ENCODE data around the gene FNDC11. TPM values are rescaled to one million over a fixed set of nuclear protein-coding genes. Genes with fewer than 3 reads are reported as not detected.

Gene FNDC11
- total RNA-seq, 2 donors from 2014 or later = 1.8 to 12.1 TPM

DNA sequence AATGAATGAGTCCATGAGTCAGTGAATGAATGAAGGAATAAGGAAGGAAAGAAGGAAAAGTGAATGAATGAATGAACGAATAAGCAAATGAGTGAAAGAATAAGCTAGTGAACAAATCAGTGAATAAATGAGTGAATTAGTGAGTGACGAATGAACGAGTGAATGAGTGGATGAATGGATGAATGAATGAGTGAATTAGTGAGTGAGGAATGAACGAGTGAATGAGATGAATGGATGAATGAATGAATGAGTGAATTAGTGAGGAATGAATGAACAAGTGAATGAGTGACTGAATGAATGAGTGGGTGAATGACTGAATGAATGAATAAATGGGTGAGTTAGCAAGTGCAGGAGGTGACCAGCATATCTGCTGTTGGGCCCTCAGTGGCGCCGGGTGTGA, 10.2 kb upstream of the FNDC11 start:
- Histone ChIP-seq H3K36me3 (no peaks in the 10 kb centered on the region), H3K4me1 (replicated peaks) (no peaks in the 10 kb centered on the region), H3K9me3 (no peaks in the 10 kb centered on the region), H3K27ac (no peak overlapping the region), H3K4me3 (no peak overlapping the region), H3K27me3 (replicated peaks; ENCODE audit: insufficient read depth) (no peaks in the 10 kb centered on the region)
- intact Hi-C loops (cut with DNase I) = no loop called here
- TF ChIP-seq POLR2AphosphoS5 (IDR thresholded peaks at IDR 0.05) (no peak), CTCF (IDR thresholded peaks at IDR 0.05) (no peak), POLR2A (IDR thresholded peaks at IDR 0.05) (no peak)
- 92% methylated on average over 6 of the region's 6 CpGs for WGBS
- DNase-seq (ENCODE audit: low spot score) = no peak

- H3K27me3 ChIP-seq (replicated peaks; ENCODE audit: insufficient read depth) = no peaks in the 10 kb centered on the region
- no peak overlapping the region for H3K4me3 ChIP-seq
- WGBS = 74% methylated on average over 26 of the region's 27 CpGs
- H3K27ac ChIP-seq = no peak overlapping the region
- TF ChIP-seq POLR2AphosphoS5 (IDR thresholded peaks at IDR 0.05) (no peak), CTCF (IDR thresholded peaks at IDR 0.05) (no peak), POLR2A (IDR thresholded peaks at IDR 0.05) (no peak)
- H3K36me3 ChIP-seq = no peaks in the 10 kb centered on the region
- H3K4me1 ChIP-seq (replicated peaks) = no peaks in the 10 kb centered on the region
- no peaks in the 10 kb centered on the region for H3K9me3 ChIP-seq
- intact Hi-C loops (cut with DNase I) = no loop called here
- DNase-seq (ENCODE audit: low spot score) = no peak
Measured at GRCh38 chr20:63544241-63544957, 9.6 kb upstream of the FNDC11 start.

DNA sequence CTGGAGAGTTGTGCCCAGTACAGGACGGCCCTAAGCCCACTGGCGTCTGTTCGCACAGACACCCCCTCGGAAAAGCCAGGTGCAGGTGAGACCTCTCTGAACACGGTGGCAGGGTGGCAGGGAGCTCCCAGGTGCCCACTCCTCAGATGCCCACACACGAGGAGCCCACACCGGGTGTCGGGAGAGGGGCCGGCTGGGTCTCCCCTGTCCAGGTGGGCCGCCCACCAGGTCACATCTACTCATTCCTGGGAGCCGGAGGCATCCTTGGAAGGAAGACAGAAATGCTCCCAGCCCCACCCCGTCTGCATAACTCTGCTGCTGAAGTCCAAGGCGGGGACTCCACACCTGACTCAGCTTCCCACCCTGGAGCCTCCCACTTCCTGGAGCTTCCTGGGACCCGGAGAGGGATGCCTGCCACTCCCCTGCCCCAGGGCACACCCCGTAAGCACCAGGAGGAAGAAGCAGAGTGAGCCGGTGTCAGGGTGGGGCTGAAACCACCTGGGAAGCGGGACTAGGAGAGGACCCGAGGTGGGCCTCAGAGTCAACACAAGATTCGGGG, 8.9 kb upstream of the FNDC11 start:
- Histone ChIP-seq H3K4me3 (no peak overlapping the region), H3K27me3 (replicated peaks; ENCODE audit: insufficient read depth) (no peaks in the 10 kb centered on the region)
- WGBS = 54% methylated on average over 19 of the region's 19 CpGs

DNA sequence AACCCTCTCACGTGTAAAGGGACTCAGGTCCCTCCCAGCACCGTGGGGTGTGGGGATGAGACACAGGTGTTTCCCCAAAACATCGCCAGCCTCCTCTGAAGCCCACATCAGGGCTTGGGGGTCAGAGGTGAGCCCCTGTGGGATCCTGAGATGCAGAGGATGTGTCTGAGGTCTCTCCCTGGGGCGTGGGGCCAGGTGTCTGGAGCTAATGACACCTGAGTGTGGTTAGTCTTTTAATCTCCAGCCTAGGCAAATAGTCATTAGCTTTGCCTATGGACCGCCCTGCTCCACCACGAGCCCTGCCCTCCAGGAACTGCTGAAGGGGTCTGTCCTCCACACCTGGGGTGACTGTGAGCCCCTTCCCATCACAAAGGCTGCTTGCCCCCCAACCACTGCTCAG, 8.1 kb upstream of the FNDC11 start:
- Histone ChIP-seq H3K27ac (no peak overlapping the region), H3K9me3 (no peaks in the 10 kb centered on the region), H3K36me3 (no peaks in the 10 kb centered on the region), H3K4me3 (no peak overlapping the region), H3K27me3 (replicated peaks; ENCODE audit: insufficient read depth) (no peaks in the 10 kb centered on the region), H3K4me1 (replicated peaks) (no peaks in the 10 kb centered on the region)
- 58% methylated on average over 6 of the region's 6 CpGs for WGBS
- intact Hi-C loops (cut with DNase I) = no loop called here
- TF ChIP-seq POLR2A (IDR thresholded peaks at IDR 0.05) (no peak), CTCF (IDR thresholded peaks at IDR 0.05) (no peak), POLR2AphosphoS5 (IDR thresholded peaks at IDR 0.05) (no peak)
- no peak for DNase-seq (ENCODE audit: low spot score)

More for the DNA sequence above, 8.9 kb upstream of the FNDC11 start:
- no peak for DNase-seq (ENCODE audit: low spot score)
- intact Hi-C loops (cut with DNase I) = no loop called here
- H3K9me3 ChIP-seq = no peaks in the 10 kb centered on the region
- no peaks in the 10 kb centered on the region for H3K4me1 ChIP-seq (replicated peaks)
- H3K27ac ChIP-seq = no peak overlapping the region
- TF ChIP-seq CTCF (IDR thresholded peaks at IDR 0.05) = no peak
- no peak for TF ChIP-seq POLR2AphosphoS5 (IDR thresholded peaks at IDR 0.05)
- no peak for TF ChIP-seq POLR2A (IDR thresholded peaks at IDR 0.05)
- H3K36me3 ChIP-seq = no peaks in the 10 kb centered on the region

All from prostate gland (tissue), 2 donors.